HT-29 (cell line): ENCODE data around the gene PNMA6E. TPM values are rescaled to one million over a fixed set of nuclear protein-coding genes. Genes with fewer than 3 reads are reported as not detected.

Source experiments
- DNase-seq: peaks from one replicate; pipeline ENCODE4 v3.0.0-alpha.2; 2015; ENCODE audit warnings: low spot score
- small RNA-seq: library from RNA; depleted of rRNA; stranded (forward); fragments of <200 nt; gene quantifications from one replicate; pipeline ENCODE3, GENCODE V24; 2014
- total RNA-seq: library from RNA; depleted of rRNA; stranded (reverse); fragments of >200 nt; shearing (Covaris generic); gene quantifications from 2 replicates; pipeline ENCODE4 v1.2.3, GENCODE V29; 2014; rRNA removed

The PNMA6E gene
- total RNA-seq, 1 experiment from 2014 or later: not detected

DNA sequence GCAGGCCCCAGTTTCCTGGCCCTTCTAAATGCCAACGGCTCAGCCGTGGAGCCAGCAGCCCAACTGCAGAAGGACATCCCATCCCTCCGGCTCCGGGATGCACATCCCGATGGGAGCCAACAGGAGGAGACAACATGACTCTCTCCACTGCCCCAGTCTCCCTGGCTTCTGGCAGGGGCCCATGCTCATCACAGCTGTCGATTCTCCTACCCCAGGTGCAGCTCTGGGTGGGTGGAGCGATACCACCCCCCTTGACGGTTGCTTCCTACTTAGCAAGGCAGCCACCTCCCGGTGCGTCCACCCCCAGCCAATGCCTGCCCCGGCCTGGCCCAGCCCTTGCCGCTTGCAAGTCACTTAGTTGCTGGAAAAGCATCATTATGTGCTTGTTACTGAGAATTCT lies 47.7 kb downstream of the PNMA6E start:
- DNase-seq: no peak

DNA sequence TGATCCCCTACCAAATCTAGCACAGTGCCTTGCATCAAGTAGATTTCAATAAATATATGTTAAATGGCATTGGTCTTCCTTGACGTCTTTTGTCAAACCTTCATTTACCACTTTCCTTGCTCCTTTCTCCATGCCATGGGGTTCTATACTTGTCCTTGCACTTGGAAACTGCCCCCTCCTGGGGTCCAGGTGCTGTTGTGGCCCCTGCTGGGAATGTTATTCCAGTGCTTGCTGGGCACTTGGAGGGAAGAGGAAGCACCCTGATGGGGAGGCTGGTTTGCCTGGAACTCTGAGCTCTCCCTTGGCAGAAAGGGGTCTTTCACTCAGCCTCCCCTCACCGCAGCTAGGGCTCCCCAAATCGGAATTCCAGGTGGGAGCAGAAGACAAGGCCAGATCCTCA lies 48.3 kb downstream of the PNMA6E start:
- no peak for DNase-seq

DNA sequence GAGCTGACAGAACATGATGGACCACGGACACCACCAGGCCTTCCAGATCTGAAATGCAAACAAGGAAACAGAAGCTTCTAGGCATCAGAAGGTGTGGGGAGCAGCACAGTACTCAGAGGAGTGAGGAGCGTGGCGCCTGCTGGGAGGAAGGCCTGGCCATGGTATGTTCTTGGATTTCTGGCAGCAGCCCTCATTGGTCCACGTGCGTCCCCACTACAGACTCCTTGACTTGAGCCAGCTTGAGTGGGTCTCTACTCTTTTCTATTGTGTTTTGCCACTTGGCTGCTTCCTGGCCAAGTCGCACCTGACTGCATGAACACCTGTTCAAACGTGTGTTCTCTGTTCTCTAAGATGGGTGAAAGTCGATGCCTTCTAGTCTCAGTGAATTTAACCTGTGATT lies 49.2 kb downstream of the PNMA6E start:
- DNase-seq: no peak

DNA sequence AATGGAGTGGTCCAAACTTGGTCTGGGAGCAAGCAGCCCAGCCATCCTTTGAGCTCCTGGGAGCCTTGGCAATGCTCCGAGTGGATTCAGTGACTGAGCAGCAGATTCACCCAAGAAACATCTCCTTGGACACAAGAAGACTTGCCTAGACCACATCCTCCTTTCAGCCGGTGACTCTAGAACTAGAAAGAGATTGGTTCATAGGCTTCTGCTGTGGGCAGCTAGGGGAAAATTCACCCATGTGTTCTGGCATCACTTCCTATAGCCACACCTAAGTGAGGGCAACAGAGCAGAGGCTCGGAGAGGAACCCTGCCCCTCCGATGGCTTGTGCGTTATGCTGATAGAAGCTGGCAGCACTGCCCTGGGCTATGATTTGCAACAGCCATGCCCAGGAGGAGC lies 51.2 kb downstream of the PNMA6E start:
- no peak for DNase-seq

DNA sequence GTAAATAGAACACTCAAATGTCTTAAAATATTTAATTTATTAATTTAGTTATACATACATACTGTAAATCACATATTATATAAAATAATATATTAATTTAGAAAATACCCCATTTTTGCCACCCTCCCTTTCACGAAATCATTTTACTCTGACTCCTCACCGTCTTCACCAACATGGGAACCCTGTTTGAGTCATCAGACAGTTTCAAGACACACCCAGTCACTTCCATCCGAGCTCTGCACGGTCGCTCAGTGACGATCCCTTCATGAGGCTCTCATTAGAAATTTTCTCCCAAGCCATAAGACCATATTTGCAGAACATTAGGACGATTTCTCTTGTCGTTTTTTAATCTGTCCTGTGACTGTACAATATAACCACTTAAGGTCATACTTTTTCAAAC lies 52.7 kb downstream of the PNMA6E start:
- no peak for DNase-seq

DNA sequence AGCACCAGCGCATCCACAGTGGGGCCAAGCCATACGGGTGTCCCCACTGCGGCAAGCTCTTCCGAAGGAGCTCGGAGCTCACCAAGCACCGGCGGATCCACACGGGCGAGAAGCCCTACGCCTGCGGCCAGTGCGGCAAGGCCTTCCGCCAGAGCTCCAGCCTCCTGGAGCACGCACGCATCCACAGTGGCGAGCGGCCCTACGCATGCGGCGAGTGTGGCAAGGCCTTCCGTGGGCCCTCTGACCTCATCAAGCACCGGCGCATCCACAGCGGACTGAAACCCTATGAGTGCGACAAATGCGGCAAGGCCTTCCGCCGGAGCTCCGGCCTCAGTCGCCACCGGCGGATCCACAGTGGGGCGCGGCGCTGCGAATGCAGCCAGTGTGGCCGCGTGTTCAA lies 53.6 kb downstream of the PNMA6E start:
- no peak for DNase-seq

Small RNA genes lying within 50 kb of the gene (small RNA-seq; reads per million reads assigned to genes)
- gene AC152007.1 (not detected), gene RN7SL667P (not detected)

Other genes starting within 250 kb of the PNMA6E start
- not detected in 2 replicates for gene MAGEA1, start 222.1 kb downstream of the PNMA6E start, total RNA-seq
- not detected in 2 replicates for gene PNMA6F, start 79.6 kb downstream of the PNMA6E start, total RNA-seq
- gene ZNF275, start 67.2 kb downstream of the PNMA6E start, total RNA-seq: 5.1 and 5.5 TPM in 2 replicates
- gene ZFP92, start 10.1 kb upstream of the PNMA6E start, total RNA-seq: not detected in 2 replicates
- 7.3 and 9.8 TPM in 2 replicates for gene TREX2, start 44.7 kb upstream of the PNMA6E start, total RNA-seq
- 75.1 and 85.6 TPM in 2 replicates for gene HAUS7, start 69.2 kb upstream of the PNMA6E start, total RNA-seq
- gene BGN, start 93.6 kb upstream of the PNMA6E start, total RNA-seq: 14.0 and 23.2 TPM in 2 replicates
- not detected in 2 replicates for gene ATP2B3, start 116.3 kb upstream of the PNMA6E start, total RNA-seq
- 107 and 122 TPM in 2 replicates for gene CCNQ, start 197.8 kb upstream of the PNMA6E start, total RNA-seq
- gene DUSP9, start 245.9 kb upstream of the PNMA6E start, total RNA-seq: not detected in 2 replicates